SIG-M5 treated with dmso at 0.1 percent for 504 hours (cell line): Measurements from ENCODE around the gene MYF6.

Source experiments
- DNase-seq: peaks from one replicate; lab custom pipeline; 2025; ENCODE audit not compliant: unreplicated experiment; lab: John Stamatoyannopoulos, UW

Gene MYF6

GRCh38 chr12:80754274-80754673 is 46.8 kb downstream of the MYF6 start:
- no peak for DNase-seq

- no peak for DNase-seq
Observed at GRCh38 chr12:80756875-80757274, 49.4 kb downstream of the MYF6 start.
